SH-SY5Y (cell line): Measurements from ENCODE around the gene SLFN12.

Source experiments
- GATA2 ChIP-seq: IDR thresholded peaks from 2 replicates; pipeline ENCODE4 v1.6.1; 2011; ENCODE audit warnings: mild to moderate bottlenecking, low read depth, low read length
- GATA3 ChIP-seq: IDR thresholded peaks from 2 replicates; pipeline ENCODE4 v1.6.1; 2011; ENCODE audit warnings: low read depth, mild to moderate bottlenecking, low read length, moderate library complexity

- TF ChIP-seq GATA2 (no peak), GATA3 (no peak)
Measured at GRCh38 chr17:35448214-35448898, 16.1 kb upstream of the SLFN12 start, which contains the start of gene SLFN13.
